RPMI7951 (cell line): ENCODE data around the gene TANC1. TPM values are rescaled to one million over a fixed set of nuclear protein-coding genes. Genes with fewer than 3 reads are reported as not detected.
"Not testable (repeated sequence)": the region's sequence is repeated elsewhere in the genome, so short reads cannot be mapped to it uniquely, and the experiment has no call there.

Experiments used
- DNase-seq: peaks from one replicate; pipeline ENCODE4 v3.0.0-alpha.2; 2012; ENCODE audit warnings: low read depth
- total RNA-seq: library from RNA; depleted of rRNA; stranded (reverse); fragments of >200 nt; shearing (Covaris generic); gene quantifications from 2 replicates; pipeline ENCODE4 v1.2.3, GENCODE V29; 2014

The TANC1 gene
- total RNA-seq, 1 experiment from 2014 or later = 24.4 TPM

- DNase-seq = no peak
Observed at GRCh38 chr2:159088906-159089305, 120.5 kb downstream of the TANC1 start.

- no peak for DNase-seq
Observed at GRCh38 chr2:159089543-159089942, 121.1 kb downstream of the TANC1 start.

GRCh38 chr2:159090514-159091201 is 122.2 kb downstream of the TANC1 start:
- DNase-seq = peak; percentile 49

GRCh38 chr2:159091381-159091780 is 122.9 kb downstream of the TANC1 start:
- peak; percentile 79 for DNase-seq

GRCh38 chr2:159091976-159092375 is 123.5 kb downstream of the TANC1 start:
- DNase-seq = no peak

- no peak for DNase-seq
Observed at GRCh38 chr2:159093497-159093896, 125.1 kb downstream of the TANC1 start.

GRCh38 chr2:159094173-159094737 is 125.8 kb downstream of the TANC1 start:
- peak; percentile 96 for DNase-seq

GRCh38 chr2:159095813-159096212 is 127.4 kb downstream of the TANC1 start:
- DNase-seq = no peak

- DNase-seq = not testable (repeated sequence)
Observed at GRCh38 chr2:159096302-159096855, 127.9 kb downstream of the TANC1 start.

- DNase-seq = no peak
Observed at GRCh38 chr2:159096901-159097300, 128.5 kb downstream of the TANC1 start.

- no peak for DNase-seq
Observed at GRCh38 chr2:159098361-159098760, 129.9 kb downstream of the TANC1 start.

GRCh38 chr2:159098921-159099411 is 130.5 kb downstream of the TANC1 start:
- DNase-seq = no peak

- DNase-seq = peak; percentile 62
Observed at GRCh38 chr2:159101755-159102489, 133.5 kb downstream of the TANC1 start.

GRCh38 chr2:159103411-159103810 is 135.0 kb downstream of the TANC1 start:
- DNase-seq = no peak

GRCh38 chr2:159106109-159106508 is 137.7 kb downstream of the TANC1 start:
- DNase-seq = no peak

GRCh38 chr2:159108181-159108893 is 139.9 kb downstream of the TANC1 start:
- DNase-seq = no peak

- no peak for DNase-seq
Observed at GRCh38 chr2:159109517-159109916, 141.1 kb downstream of the TANC1 start.

GRCh38 chr2:159110784-159111183 is 142.3 kb downstream of the TANC1 start:
- no peak for DNase-seq

- DNase-seq = no peak
Observed at GRCh38 chr2:159111346-159111927, 143.0 kb downstream of the TANC1 start.

GRCh38 chr2:159114835-159115234 is 146.4 kb downstream of the TANC1 start:
- DNase-seq = no peak

- no peak for DNase-seq
Observed at GRCh38 chr2:159116922-159117321, 148.5 kb downstream of the TANC1 start.
